Nephron (organoid): ENCODE results near the gene C1QTNF5.

Experiments
- H3K27ac Mint-ChIP-seq, 3 experiments: 2 replicates each; pipeline ENCODE4 v1.8.0; 2020; ENCODE audit warnings: mixed read lengths in 3 of 3, mild to moderate bottlenecking in 2 of 3, moderate library complexity in 1 of 3
- H3K27me3 Mint-ChIP-seq: 2 replicates; pipeline ENCODE4 v1.8.0; 2021; ENCODE audit warnings: low read depth, mild to moderate bottlenecking, moderate library complexity, mixed read lengths
- H3K36me3 Mint-ChIP-seq: 2 replicates; pipeline ENCODE4 v1.8.0; 2020; ENCODE audit warnings: low read depth, mixed read lengths
- H3K4me1 Mint-ChIP-seq: 2 replicates; pipeline ENCODE4 v1.8.0; 2020; ENCODE audit warnings: mixed read lengths
- H3K4me3 Mint-ChIP-seq, 3 experiments: 2 replicates each; pipeline ENCODE4 v1.8.0; 2020; ENCODE audit warnings: mild to moderate bottlenecking in 3 of 3, mixed read lengths in 3 of 3, moderate library complexity in 2 of 3
- H3K9me3 Mint-ChIP-seq: 2 replicates; pipeline ENCODE4 v1.8.0; 2020; ENCODE audit warnings: mixed read lengths
- TF ChIP-seq, protein P1 (sequence below), 3 experiments: fragments of 200-600 bp; sonication (generic); IDR thresholded peaks; one replicate each; pipeline ENCODE4 v1.5.0; 2021; ENCODE audit warnings: antibody characterized with exemption in 3 of 3; ENCODE audit not compliant: unreplicated experiment in 3 of 3

Gene C1QTNF5

DNA sequence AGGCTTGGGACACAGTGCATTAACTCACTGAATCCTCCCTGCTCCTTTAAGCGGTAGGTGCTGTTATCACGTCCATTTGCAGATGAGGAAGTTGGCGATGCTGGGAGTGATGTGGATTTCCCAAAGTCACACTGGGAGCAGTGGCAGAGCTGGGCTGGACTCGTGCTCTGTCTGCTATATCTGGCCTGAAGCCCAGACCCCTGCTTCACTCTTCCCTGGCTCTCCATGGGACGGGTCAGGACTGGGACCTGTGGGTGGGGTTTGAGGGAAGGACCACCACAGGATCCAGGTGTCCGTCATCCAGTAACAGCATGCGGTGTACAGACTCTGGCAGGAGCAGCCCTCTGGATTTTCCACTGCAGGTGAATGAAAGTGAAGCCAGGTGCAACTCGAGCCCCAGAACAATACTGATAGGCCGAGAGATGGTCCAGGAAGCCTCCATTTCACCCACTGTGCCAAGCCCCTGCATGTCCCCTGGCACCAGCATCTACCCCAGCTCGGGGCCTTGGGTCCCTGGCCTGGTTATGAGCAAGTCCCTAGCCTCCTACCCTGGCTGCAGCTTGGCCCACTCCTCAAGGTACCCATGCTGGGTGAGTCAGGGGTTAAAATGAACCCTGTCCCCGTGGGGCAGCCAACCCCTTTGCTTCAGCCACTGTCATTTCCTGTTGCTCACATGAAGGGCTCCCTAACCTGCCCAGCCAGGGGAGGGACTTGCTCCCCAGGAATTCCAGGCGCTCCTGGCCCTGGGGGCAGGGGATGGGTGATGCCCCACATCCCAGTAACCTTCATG lies 36.6 kb upstream of the C1QTNF5 start:
- no peaks in the 10 kb centered on the region for H3K9me3 Mint-ChIP-seq
- TF ChIP-seq, protein P1, sequence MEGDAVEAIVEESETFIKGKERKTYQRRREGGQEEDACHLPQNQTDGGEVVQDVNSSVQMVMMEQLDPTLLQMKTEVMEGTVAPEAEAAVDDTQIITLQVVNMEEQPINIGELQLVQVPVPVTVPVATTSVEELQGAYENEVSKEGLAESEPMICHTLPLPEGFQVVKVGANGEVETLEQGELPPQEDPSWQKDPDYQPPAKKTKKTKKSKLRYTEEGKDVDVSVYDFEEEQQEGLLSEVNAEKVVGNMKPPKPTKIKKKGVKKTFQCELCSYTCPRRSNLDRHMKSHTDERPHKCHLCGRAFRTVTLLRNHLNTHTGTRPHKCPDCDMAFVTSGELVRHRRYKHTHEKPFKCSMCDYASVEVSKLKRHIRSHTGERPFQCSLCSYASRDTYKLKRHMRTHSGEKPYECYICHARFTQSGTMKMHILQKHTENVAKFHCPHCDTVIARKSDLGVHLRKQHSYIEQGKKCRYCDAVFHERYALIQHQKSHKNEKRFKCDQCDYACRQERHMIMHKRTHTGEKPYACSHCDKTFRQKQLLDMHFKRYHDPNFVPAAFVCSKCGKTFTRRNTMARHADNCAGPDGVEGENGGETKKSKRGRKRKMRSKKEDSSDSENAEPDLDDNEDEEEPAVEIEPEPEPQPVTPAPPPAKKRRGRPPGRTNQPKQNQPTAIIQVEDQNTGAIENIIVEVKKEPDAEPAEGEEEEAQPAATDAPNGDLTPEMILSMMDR (IDR thresholded peaks at IDR 0.05; ENCODE audit: unreplicated experiment in 3 of 3): no peak
- no peaks in the 10 kb centered on the region for H3K36me3 Mint-ChIP-seq
- no peak overlapping the region for H3K4me3 Mint-ChIP-seq
- H3K4me1 Mint-ChIP-seq: peaks cover 50% of the 10 kb centered on the region
- H3K27me3 Mint-ChIP-seq: peaks cover 9% of the 10 kb centered on the region
- H3K27ac Mint-ChIP-seq: no peak overlapping the region

DNA sequence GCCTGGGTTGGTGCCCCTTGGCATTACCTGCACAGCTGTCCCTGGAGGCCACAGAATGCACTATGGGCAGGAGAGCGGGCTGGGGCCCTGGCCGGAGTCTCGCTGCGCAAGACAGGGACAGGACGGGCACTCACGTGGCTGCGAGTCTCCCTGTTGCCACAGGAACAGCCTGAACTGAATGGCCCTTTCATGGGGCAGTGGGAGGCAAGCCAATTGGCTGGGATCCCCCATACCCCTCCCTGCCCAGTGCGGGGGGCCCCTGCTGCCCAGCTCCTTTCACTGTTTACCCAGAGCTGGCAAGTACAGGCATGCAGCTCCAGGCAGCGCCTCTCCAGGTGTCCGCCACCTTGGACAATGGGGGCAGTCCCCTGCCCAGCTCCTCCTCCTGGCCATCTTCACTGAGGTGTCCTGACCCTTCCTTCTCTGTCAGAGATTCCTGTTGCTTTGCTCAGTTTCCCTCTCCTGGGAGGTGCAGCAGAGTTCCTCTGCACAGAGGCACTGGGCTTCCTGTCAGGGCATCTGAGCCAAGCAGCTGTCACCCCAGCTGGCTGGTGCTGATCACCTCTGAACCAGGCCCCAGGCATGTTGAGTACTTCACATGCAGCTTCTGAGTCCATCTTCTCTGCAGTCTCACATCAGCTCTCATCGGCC lies 35.6 kb upstream of the C1QTNF5 start:
- TF ChIP-seq, protein P1 (IDR thresholded peaks at IDR 0.05; ENCODE audit: unreplicated experiment in 3 of 3): no peak
- H3K4me1 Mint-ChIP-seq: peaks cover 59% of the 10 kb centered on the region
- no peaks in the 10 kb centered on the region for H3K36me3 Mint-ChIP-seq
- peak overlapping the region in 1 of 3 experiments; percentile 42 for H3K27ac Mint-ChIP-seq
- no peaks in the 10 kb centered on the region for H3K9me3 Mint-ChIP-seq
- peak overlapping the region in 1 of 3 experiments; percentile 57 for H3K4me3 Mint-ChIP-seq
- H3K27me3 Mint-ChIP-seq: peaks cover 14% of the 10 kb centered on the region

DNA sequence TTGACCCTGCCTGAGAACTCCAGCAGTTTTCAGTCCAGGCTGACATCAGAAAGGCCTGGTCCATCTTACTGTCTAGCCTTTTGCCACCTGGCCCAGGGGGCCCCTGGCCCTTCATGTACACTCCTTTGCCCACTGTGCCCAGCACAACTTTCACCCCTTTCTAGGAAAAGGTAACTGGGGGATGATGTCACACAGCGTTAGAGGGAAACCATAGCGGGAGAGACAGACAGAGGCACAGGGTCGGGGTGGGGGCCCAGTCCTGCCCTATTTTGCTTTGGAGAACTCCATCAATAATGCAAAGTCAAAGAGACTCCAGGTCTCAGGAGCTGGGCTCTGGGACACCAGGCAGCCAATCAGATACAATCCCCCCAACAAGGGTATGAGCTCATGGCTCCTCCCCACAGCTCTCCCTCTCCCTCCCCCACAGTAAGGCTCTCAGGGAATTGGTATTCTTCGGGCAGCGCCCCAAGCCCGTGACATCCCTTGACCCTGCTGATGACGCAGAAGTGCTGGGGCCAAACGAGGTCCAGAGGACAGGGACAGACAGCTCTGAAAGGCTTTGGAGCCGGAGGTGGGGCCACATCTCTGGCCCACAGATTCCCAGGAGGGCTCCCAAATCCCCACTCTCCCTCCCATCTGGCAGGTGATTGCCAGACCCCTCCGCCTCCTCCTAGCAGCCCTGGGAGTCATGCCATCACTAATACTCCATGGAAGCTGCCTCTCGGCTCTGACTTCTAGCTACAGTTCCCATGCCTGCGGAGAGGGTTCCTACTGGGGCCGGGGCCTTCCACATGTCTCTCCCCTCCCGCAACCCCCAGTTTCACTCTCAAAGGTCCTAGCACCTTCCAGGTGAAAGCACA lies 34.9 kb upstream of the C1QTNF5 start:
- peak overlapping the region in 1 of 3 experiments; percentile 42 for H3K27ac Mint-ChIP-seq
- H3K4me1 Mint-ChIP-seq: peaks cover 62% of the 10 kb centered on the region
- no peaks in the 10 kb centered on the region for H3K36me3 Mint-ChIP-seq

DNA sequence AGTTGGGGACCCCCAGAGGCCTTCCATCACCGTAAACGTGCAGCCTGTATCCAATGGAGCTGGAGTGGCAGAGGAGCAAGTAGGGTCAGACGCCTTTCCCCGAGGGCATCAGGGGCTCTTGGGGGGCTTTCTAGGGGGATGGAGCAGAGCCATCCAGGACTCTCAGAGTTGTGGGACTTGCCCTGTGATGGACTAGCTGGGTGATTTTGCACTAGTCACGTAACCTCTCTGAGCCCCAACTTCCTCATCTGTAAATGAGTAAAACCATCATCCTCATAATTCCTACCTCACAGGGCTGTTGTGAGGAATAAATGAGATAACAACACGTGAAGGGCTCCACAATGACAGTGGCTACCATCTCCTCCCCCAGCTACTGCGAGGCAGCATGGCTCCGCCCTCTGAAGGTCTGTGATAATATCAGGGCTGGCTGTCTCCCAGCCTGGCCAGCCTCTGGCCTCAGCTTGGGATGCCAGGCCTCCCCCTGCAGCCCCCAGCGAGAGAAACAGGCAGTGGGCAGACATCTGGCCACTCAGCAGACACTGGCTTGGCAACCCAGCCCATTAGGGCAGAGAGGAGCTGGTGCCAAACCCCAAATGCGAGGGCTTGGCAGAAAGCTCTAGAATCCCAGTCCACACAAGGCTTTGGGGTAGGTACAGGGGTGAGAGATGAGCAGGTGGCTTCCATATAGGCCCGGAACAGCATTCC lies 34.1 kb upstream of the C1QTNF5 start:
- TF ChIP-seq, protein P1 (IDR thresholded peaks at IDR 0.05; ENCODE audit: unreplicated experiment in 3 of 3): no peak
- Mint-ChIP-seq H3K4me3 (no peak overlapping the region), H3K27me3 (peaks cover 15% of the 10 kb centered on the region), H3K4me1 (peaks cover 68% of the 10 kb centered on the region), H3K27ac (peak overlapping the region in 1 of 3 experiments; percentile 83), H3K36me3 (no peaks in the 10 kb centered on the region), H3K9me3 (no peaks in the 10 kb centered on the region)

More for the DNA sequence above, 34.9 kb upstream of the C1QTNF5 start:
- TF ChIP-seq, protein P1 (IDR thresholded peaks at IDR 0.05; ENCODE audit: unreplicated experiment in 3 of 3): no peak
- Mint-ChIP-seq H3K9me3 (no peaks in the 10 kb centered on the region), H3K27me3 (peaks cover 16% of the 10 kb centered on the region), H3K4me3 (no peak overlapping the region)

DNA sequence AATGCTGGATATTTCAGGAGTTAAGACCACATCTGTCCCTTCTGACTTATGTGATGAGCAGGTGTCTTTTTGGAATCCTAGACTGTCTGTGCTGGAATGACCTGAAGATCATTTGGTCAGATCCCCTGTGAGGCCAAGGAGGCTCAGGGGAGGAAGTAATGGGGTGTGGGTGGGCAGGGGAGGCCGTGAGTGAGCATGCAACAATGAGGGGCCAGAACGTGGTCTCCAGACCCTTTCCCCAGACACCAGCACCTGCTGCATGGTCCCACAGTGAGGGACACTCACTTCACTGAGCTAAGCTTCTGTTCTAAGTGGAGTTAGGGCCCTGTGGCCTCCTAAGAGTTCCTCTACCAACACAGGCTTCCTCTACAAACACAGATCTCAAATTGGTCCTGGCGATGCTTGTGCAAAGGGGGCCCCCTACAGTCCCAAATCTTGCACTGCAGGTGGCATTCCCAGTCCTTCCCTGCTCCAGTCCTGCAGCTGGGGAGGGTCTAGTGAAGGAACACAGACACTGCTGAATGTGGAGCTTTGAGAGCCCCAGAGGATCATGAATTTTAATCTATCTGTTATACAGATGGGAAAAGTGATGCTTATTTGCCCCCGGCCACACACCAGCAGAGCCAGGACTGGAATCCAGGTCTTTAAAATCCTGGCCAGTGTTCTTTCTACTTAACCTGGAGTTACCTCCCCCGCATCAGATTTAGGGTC lies 33.4 kb upstream of the C1QTNF5 start:
- H3K36me3 Mint-ChIP-seq: no peaks in the 10 kb centered on the region
- peak overlapping the region in 2 of 3 experiments; percentile 27 to 83 for H3K27ac Mint-ChIP-seq
- peaks cover 71% of the 10 kb centered on the region for H3K4me1 Mint-ChIP-seq
- H3K27me3 Mint-ChIP-seq: peaks cover 13% of the 10 kb centered on the region
- H3K9me3 Mint-ChIP-seq: no peaks in the 10 kb centered on the region
- peak overlapping the region in 1 of 3 experiments; percentile 6 for H3K4me3 Mint-ChIP-seq
- TF ChIP-seq, protein P1 (IDR thresholded peaks at IDR 0.05; ENCODE audit: unreplicated experiment in 3 of 3): peak; percentile 84 to 94 (median 92)
